Measurements from ENCODE around the gene COL23A1.

DNA sequence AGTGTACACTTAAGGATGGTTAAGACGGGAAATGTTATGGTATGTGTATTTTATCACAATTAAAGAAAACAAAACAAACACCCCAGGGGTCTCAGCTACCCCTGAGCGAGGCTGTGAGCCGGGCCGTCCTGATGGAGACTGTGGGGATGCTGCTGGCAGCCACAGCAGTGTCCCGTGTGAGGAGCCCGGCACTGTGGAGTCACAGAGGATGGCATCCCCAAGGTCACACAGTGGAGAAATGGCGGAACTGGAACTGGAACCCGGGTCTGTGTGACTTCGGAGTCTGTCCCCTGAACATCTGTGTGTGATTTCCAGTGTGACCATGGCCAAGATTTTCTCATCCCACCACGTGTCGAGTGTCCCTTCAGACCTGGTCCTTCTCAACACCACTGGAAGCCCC, 276.9 kb downstream of the COL23A1 start:
- TF ChIP-seq, protein P1, sequence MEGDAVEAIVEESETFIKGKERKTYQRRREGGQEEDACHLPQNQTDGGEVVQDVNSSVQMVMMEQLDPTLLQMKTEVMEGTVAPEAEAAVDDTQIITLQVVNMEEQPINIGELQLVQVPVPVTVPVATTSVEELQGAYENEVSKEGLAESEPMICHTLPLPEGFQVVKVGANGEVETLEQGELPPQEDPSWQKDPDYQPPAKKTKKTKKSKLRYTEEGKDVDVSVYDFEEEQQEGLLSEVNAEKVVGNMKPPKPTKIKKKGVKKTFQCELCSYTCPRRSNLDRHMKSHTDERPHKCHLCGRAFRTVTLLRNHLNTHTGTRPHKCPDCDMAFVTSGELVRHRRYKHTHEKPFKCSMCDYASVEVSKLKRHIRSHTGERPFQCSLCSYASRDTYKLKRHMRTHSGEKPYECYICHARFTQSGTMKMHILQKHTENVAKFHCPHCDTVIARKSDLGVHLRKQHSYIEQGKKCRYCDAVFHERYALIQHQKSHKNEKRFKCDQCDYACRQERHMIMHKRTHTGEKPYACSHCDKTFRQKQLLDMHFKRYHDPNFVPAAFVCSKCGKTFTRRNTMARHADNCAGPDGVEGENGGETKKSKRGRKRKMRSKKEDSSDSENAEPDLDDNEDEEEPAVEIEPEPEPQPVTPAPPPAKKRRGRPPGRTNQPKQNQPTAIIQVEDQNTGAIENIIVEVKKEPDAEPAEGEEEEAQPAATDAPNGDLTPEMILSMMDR (IDR thresholded peaks at IDR 0.05; ENCODE audit: low read length): no peak
- TF ChIP-seq EZH2 (optimal IDR thresholded peaks at IDR 0.05; ENCODE audit: low read depth, low read length): no peak

All from MM.1S (cell line).